GM19372 (cell line): Measurements from ENCODE around the gene AIF1L.

Experiments used
- ATAC-seq: cut with Tn5 transposase; IDR thresholded peaks from one replicate; pipeline ENCODE4 v1.9.1; 2021; ENCODE audit warnings: mild to moderate bottlenecking, low read depth, moderate library complexity; ENCODE audit not compliant: unreplicated experiment

Gene AIF1L

DNA sequence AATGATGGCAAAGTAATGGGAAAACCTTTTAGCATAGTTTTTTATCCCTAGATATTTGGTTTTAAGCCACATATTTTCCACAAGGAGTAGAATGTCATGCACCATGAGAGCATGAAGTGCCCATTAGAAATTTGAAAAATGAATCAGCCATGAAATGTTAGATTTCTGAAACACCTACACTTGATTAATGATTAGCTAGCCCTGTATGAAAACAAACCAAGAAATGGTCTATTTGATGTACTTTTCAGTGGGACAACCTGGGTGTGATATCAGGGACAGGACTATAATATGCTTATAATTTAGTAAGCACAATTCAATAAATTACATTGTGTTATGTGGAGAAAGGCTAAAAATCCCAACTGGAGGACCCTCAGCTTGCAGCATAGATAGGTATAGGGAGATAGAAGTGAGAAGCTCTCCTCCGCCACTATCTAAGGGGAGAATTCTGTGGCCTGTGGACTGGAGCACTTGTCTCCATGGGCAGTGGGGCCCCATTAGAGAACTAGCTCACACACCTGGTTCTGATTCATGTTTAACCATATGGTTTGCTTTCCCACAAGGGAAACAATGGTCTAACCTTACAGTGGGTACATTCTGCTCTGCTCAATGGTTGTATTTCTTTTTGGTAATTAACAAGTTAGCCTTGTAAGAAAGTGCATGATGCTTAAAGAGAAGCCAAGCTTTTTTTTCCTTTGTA is 64.2 kb downstream of the AIF1L start:
- no peak for ATAC-seq

DNA sequence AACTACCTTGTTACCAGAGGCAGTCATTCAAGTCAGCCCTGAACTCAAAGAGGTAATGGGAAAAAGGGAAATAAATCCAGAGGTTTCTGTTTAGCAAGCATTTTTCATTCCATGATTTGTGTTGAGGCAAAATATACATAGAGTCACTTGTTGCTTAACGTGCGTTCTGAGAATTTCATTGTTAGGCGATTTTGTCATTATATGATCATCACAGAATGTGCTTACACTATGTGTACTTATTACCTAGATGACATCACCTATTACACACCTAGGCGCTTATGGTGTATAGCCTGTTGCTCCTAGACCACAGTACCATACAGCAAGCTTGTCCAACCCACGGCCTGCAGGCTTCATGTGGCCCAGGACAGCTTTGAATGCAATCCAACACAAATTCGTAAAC is 65.3 kb downstream of the AIF1L start:
- no peak for ATAC-seq

GRCh38 chr9:131162886-131163285 is 66.6 kb downstream of the AIF1L start:
- no peak for ATAC-seq

- ATAC-seq, result no peak
Observed at GRCh38 chr9:131165523-131165922, 69.2 kb downstream of the AIF1L start.

DNA sequence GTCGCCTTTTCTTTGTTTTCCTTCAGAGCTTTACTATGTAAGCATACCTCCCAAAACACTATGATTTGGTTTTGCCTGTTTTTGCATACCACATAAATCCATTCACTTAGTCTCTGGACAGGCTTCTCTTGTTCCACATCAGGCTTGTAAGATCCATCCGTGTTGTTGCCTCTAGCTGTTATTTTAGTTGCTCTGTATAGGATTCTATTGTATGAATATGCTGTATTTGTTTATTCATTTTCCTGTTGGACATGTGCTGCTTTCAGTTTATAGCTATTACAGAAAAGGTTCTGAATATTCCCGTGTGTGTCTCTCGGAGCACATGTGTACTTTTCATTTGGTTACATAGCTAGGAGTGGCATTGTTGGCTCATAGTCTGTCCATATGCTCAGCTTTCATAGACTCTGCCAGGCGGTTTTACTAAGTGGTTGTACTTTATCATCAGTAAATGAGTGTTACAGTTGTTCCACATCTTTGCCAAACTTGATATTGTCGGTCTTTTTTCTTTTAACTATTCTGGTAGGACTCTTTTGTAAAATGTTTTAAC is 70.9 kb downstream of the AIF1L start:
- ATAC-seq, result no peak

DNA sequence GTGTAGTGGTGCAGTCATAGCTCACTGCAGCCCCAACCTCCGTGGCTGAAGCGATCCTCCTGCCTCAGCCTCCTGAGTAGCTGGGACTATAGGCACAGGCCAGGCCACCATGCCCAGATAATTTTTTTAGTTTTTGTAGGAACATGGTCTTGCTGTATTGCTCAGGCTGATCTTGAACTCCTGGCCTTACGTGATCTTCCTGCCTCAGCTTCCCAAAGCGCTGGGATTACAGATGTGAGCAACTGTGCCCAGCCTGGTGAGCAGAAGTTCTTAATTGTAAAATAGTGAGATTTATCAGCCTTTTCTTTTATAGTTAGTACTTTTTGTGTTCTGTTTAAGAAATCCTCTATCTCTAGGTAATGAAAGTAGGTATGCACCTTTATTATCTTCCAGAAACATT is 71.6 kb downstream of the AIF1L start:
- no peak for ATAC-seq

DNA sequence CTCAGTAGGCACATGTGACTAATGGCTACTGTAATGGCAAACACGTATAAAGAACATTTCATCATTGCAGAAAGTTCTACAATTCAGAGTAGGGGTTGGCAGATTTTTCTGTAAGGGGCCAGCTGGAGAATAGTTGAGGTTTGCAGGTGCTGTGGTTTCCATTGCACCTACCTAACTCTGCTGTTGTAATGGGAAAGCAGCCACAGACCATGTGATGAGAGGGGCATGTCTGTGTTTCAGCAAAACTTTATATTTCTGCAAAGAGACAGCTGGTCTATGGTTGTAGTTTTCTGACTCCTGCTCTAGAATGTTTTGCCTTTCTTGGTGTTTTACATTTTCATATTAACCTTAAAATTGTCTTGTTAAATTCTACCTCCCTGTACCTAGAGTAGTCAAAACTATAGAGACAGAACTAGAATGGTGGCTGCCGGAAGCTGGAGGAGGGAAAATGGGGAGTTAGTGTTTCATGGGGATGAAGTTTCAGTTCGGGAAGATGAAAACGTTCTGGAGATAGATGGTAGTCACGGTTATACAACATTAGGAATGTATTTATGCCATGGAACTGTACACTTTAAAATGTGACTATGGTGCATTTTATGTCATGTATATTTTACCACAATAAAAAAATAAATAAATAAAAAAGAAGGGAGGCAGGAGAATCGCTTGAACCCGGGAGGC is 73.4 kb downstream of the AIF1L start:
- ATAC-seq, result no peak
